Body of pancreas (tissue), 4 donors: ENCODE data around the gene CACNA1E.

Source experiments
- CTCF ChIP-seq, 7 experiments: fragments of 450-650 bp in 4 of 7; fragments of 200-600 bp in 3 of 7; sonication (generic) in 3 of 7; IDR thresholded peaks; one replicate each; pipeline ENCODE4 v1.5.1; 2016 to 2019; ENCODE audit warnings: antibody characterized with exemption in 7 of 7
- POLR2A ChIP-seq, 3 donors: fragments of 450-650 bp; IDR thresholded peaks; one replicate each; pipeline ENCODE4 v1.6.1; 2016; ENCODE audit warnings: antibody characterized with exemption in 3 of 3, mild to moderate bottlenecking in 2 of 3

GRCh38 chr1:181765451-181766026, 282.2 kb downstream of the CACNA1E start:
- TF ChIP-seq POLR2A (IDR thresholded peaks at IDR 0.05) (no peak), CTCF (IDR thresholded peaks at IDR 0.05) (no peak)
